Neural crest cell (in vitro differentiated cells): ENCODE measurements around the gene SLC2A5. TPM values are rescaled to one million over a fixed set of nuclear protein-coding genes. Genes with fewer than 3 reads are reported as not detected.
"Not testable (repeated sequence)": the region's sequence is repeated elsewhere in the genome, so short reads cannot be mapped to it uniquely, and the experiment has no call there.

ENCODE experiments used
- DNase-seq: peaks from one replicate; pipeline ENCODE4 v3.0.0; 2021; ENCODE audit warnings: low read depth, mixed read lengths, low spot score
- H3K27ac Mint-ChIP-seq: one replicate; pipeline ENCODE4 v1.8.0; 2021; ENCODE audit warnings: mild to moderate bottlenecking, mixed read lengths; ENCODE audit not compliant: unreplicated experiment
- H3K27me3 Mint-ChIP-seq: 2 replicates; pipeline ENCODE4 v1.8.0; 2021; ENCODE audit warnings: low read depth, mild to moderate bottlenecking, mixed read lengths
- H3K36me3 Mint-ChIP-seq: 2 replicates; pipeline ENCODE4 v1.8.0; 2021; ENCODE audit warnings: low read depth, mild to moderate bottlenecking, mixed read lengths
- H3K4me1 Mint-ChIP-seq: 2 replicates; pipeline ENCODE4 v1.8.0; 2021; ENCODE audit warnings: mixed read lengths
- H3K4me3 Mint-ChIP-seq: one replicate; pipeline ENCODE4 v1.8.0; 2021; ENCODE audit warnings: mild to moderate bottlenecking, mixed read lengths
- H3K9me3 Mint-ChIP-seq: 2 replicates; pipeline ENCODE4 v1.8.0; 2021; ENCODE audit warnings: mixed read lengths
- total RNA-seq: library from RNA; stranded (reverse); gene quantifications from 2 replicates; pipeline ENCODE4 v1.2.1, GENCODE V29; 2021
- TF ChIP-seq, protein P1 (sequence below): fragments of 200-600 bp; sonication (generic); conservative IDR thresholded peaks from 2 replicates; pipeline ENCODE4 v1.5.0; 2021; ENCODE audit warnings: antibody characterized with exemption, mild to moderate bottlenecking

The SLC2A5 gene
- total RNA-seq, 1 donor from 2014 or later, result not detected

DNA sequence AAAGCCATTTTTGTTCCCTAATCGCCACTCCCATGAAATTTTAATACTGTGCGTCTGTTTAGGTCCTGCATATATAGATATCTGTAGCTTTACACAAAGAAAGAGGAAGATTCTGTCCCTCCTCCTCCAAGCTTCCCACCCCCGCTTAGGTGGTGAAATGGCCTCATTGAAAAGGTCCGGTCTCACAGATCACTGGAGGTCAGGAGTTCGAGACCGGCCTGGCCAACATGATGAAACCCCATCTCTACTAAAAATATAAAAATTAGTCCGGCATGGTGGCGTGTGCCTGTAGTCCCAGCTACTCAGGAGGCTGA, 64.1 kb downstream of the SLC2A5 start:
- Mint-ChIP-seq H3K27ac (no peak overlapping the region), H3K4me3 (no peak overlapping the region), H3K9me3 (no peaks in the 10 kb centered on the region), H3K27me3 (no peaks in the 10 kb centered on the region), H3K36me3 (no peaks in the 10 kb centered on the region), H3K4me1 (peaks cover 28% of the 10 kb centered on the region)
- no peak for DNase-seq
- TF ChIP-seq, protein P1, sequence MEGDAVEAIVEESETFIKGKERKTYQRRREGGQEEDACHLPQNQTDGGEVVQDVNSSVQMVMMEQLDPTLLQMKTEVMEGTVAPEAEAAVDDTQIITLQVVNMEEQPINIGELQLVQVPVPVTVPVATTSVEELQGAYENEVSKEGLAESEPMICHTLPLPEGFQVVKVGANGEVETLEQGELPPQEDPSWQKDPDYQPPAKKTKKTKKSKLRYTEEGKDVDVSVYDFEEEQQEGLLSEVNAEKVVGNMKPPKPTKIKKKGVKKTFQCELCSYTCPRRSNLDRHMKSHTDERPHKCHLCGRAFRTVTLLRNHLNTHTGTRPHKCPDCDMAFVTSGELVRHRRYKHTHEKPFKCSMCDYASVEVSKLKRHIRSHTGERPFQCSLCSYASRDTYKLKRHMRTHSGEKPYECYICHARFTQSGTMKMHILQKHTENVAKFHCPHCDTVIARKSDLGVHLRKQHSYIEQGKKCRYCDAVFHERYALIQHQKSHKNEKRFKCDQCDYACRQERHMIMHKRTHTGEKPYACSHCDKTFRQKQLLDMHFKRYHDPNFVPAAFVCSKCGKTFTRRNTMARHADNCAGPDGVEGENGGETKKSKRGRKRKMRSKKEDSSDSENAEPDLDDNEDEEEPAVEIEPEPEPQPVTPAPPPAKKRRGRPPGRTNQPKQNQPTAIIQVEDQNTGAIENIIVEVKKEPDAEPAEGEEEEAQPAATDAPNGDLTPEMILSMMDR, result peak; percentile 5

DNA sequence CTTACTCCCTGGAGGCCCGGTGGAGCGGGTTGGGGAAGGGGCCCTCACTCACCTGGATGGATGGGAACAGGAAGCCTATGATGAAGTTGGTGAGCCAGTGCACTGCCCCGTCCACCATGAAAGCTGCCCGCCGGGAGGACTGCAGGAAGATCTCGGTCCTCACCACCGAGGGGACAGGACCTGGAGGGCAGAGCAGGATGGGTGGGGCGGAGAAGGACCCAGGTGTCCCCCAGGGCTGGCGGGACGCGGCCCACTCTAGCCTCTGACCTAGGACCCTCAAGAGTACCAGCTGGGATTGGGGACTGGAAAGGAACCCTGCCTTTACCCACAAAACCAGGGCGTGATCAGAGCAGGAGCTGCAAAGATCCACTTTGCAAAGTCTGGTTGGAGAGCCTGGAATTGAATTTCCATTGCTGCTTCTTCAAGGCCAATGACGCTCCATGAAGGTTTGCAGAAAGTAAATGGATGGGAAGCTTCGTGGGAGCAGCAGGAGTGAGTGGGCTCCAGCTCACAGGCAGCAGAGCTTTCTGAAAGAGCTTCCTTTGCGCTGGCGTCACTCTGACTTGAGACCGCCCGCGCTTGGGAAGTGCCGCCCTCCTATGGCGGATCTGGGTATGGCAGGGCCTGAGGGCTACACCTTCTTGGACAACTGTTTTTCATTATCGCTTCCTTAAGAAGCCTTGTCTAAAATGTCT, 64.6 kb downstream of the SLC2A5 start:
- no peaks in the 10 kb centered on the region for H3K9me3 Mint-ChIP-seq
- no peak overlapping the region for H3K27ac Mint-ChIP-seq
- H3K4me3 Mint-ChIP-seq, result no peak overlapping the region
- DNase-seq, result peak; percentile 93
- H3K4me1 Mint-ChIP-seq, result peaks cover 30% of the 10 kb centered on the region
- no peaks in the 10 kb centered on the region for H3K36me3 Mint-ChIP-seq
- H3K27me3 Mint-ChIP-seq, result no peaks in the 10 kb centered on the region
- TF ChIP-seq, protein P1, result peak; percentile 93

DNA sequence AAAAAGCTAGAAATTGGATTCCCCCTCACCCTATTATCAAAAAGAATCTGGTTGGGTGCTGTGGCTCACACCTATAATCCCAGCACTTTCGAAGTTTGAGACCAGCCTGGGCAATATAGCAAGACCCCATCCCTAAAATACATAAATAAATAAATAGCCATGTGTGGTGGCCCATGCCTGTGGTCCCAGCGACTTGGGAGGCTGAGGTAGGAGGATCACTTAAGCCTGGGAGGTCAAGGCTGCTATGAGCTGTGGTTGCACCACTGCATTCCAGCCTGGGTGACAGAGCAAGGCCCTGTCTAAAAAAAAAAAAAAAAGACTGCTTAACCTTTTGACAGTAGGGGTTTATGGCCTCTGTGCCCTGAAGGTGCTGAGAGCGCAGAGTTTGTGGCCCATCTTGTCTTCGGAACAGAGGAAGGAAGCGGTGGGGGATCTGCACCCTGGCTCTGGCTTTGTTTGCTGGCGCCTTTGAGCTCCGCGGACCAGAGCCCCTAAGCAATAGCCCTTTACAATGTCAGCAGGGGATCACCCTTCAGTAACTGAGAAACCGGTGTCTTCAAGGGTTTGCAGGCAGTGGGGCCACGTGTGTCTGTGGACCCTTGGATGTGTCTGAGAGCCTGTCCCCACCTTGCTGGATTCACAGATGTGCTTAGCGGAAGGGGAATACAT, 65.3 kb downstream of the SLC2A5 start:
- TF ChIP-seq, protein P1, result no peak
- DNase-seq, result no peak
- Mint-ChIP-seq H3K36me3 (no peaks in the 10 kb centered on the region), H3K4me1 (peaks cover 32% of the 10 kb centered on the region), H3K27ac (no peak overlapping the region), H3K27me3 (no peaks in the 10 kb centered on the region), H3K9me3 (no peaks in the 10 kb centered on the region), H3K4me3 (no peak overlapping the region)

DNA sequence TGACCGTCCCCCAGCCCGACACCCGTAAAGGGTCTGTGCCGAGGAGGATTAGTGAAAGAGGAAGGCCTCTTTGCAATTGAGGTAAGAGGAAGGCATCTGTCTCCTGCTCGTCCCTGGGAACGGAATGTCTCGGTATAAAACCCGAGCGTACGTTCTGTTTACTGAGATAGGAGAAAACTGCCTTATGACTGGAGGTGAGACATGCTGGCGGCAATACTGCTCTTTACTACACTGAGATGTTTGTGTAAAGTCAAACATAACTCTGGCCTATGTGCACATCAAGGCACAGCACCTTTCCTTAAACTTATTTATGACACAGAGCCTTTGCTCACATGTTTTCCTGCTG, 67.2 kb downstream of the SLC2A5 start:
- peaks cover 32% of the 10 kb centered on the region for H3K4me1 Mint-ChIP-seq
- H3K27me3 Mint-ChIP-seq, H3K27ac Mint-ChIP-seq, DNase-seq, H3K9me3 Mint-ChIP-seq, H3K36me3 Mint-ChIP-seq, H3K4me3 Mint-ChIP-seq: not testable (repeated sequence)

DNA sequence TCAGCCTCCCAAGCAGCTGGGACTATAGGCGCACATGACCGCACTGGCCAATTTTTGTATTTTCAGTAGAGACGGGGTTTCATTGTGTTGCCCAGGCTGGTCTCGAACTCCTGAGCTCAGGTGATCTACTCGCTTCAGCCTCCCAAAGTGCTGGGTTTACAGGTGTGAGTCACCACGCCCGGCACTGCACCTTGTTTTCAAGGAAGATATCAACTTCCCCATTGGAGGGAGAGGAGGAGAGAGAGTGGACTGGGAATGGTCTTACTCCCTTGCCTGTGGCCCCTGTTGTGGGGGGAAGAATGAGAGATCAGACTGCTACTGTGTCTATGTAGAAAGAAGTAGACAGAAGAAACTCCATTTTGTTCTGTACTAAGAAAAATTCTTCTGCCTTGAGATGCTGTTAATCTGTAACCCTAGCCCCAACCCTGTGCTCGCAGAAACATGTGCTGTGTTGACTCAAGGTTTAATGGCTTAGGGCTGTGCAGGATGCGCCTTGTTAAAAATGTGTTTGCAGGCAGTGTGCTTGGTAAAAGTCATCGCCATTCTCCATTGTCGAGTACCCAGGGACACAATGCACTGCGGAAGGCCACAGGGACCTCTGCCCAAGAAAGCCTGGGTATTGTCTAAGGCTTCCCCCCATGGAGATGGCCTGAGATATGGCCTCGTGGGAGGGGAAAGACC, 67.8 kb downstream of the SLC2A5 start:
- H3K9me3 Mint-ChIP-seq, H3K4me3 Mint-ChIP-seq, H3K27ac Mint-ChIP-seq, H3K27me3 Mint-ChIP-seq, DNase-seq, H3K36me3 Mint-ChIP-seq: not testable (repeated sequence)
- peaks cover 32% of the 10 kb centered on the region for H3K4me1 Mint-ChIP-seq

DNA sequence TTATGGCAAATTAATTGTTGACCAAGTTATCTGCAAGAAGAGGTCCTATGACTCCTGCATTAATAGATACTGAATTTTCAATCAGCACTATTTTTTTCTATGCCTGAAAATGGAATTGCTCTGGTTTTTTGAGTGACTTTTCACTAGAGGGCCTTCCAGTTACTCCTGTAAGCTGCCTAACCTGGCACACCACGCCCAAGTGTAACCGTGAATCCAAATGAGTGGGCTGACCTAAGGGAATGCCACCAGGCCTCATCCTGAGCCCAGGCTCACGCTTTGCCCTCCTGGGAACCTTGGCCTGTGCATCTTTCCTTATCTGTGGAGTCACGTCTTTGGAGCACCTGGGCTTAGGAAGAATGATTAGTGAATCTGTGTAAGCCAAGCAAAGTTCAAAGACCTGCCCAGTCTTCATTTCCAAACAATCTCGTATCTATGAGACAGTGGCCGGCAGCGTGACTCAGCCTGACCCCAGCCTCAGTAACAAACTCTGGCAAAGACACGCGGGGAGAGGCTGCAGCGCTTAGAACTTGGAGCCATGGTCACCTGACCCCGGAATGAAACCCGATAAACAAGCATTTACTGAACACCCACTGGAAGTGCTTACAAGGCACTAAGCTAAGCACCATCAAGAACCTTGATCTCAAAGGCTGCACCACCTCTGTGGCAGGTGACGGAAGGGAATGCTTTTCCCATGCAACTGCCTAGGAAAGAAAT, 75.3 kb downstream of the SLC2A5 start:
- H3K27ac Mint-ChIP-seq, H3K4me1 Mint-ChIP-seq, H3K9me3 Mint-ChIP-seq, H3K4me3 Mint-ChIP-seq, DNase-seq, H3K36me3 Mint-ChIP-seq, H3K27me3 Mint-ChIP-seq: not testable (repeated sequence)
